Fibroblast of lung (primary cell): ENCODE data around the gene UGT1A3.

Experiments
- EZH2 ChIP-seq: IDR thresholded peaks from 2 replicates; pipeline ENCODE4 v1.5.1; 2012; ENCODE audit warnings: low read length, control low read depth, mild to moderate bottlenecking; ENCODE audit errors: missing control alignments
- TF ChIP-seq, protein P1 (sequence below), 2 donors: IDR thresholded peaks in 1 of 2; conservative IDR thresholded peaks in 1 of 2; 1 replicate in 1 of 2; 2 replicates in 1 of 2; pipeline ENCODE4 v1.5.1; 2011 to 2012; ENCODE audit warnings: low read length in 2 of 2, control low read depth in 1 of 2, inconsistent platforms in 1 of 2, low read depth in 1 of 2, mild to moderate bottlenecking in 1 of 2

DNA sequence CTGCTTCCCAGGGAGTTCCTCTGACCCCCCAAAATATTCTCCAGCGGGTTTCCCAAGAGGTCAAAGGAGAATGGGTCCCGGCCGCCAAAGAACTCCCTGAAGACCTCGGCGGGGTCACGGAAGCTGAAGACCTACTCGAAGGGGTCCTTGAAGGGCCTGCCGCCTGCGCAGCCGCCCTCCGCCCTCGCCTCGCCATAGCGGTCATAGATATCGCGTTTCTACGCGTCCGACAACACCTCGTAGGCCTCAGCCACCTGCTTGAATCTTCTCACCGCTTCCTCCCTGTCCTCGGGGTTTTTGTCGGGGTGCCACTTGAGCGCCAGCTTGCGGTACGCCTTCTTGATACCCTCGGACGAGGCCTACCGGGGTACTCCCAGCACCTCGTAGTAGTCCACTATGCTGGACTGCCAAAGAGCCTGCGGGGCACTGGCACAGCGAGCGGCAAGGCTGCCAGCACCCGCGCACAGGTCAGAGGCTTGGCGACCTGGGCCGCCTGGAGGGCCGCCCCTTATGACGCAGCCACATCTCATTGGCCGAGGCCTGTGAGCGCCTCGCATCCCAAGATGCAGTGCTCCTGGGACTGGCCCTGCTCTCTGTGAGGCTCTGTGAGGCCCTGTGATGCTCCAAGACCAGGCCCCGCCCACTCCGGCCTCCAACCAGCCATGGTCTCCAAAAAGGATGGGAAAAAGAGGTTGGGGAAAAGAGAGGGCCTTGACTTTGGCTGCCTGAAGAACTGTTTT, 26.2 kb downstream of the UGT1A3 start:
- TF ChIP-seq EZH2 = no peak
- TF ChIP-seq, protein P1, sequence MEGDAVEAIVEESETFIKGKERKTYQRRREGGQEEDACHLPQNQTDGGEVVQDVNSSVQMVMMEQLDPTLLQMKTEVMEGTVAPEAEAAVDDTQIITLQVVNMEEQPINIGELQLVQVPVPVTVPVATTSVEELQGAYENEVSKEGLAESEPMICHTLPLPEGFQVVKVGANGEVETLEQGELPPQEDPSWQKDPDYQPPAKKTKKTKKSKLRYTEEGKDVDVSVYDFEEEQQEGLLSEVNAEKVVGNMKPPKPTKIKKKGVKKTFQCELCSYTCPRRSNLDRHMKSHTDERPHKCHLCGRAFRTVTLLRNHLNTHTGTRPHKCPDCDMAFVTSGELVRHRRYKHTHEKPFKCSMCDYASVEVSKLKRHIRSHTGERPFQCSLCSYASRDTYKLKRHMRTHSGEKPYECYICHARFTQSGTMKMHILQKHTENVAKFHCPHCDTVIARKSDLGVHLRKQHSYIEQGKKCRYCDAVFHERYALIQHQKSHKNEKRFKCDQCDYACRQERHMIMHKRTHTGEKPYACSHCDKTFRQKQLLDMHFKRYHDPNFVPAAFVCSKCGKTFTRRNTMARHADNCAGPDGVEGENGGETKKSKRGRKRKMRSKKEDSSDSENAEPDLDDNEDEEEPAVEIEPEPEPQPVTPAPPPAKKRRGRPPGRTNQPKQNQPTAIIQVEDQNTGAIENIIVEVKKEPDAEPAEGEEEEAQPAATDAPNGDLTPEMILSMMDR (conservative IDR thresholded peaks at IDR 0.05 in 1 of 2, IDR thresholded peaks at IDR 0.05 in 1 of 2; ENCODE audit: low read depth in 1 of 2, low read length in 2 of 2) = no peak
